ENCODE data around the gene TSC22D3. TPM values are rescaled to one million over a fixed set of nuclear protein-coding genes. Genes with fewer than 3 reads are reported as not detected.

TSC22D3 gene
- polyA plus RNA-seq, 1 donor, result 75.5 TPM

DNA sequence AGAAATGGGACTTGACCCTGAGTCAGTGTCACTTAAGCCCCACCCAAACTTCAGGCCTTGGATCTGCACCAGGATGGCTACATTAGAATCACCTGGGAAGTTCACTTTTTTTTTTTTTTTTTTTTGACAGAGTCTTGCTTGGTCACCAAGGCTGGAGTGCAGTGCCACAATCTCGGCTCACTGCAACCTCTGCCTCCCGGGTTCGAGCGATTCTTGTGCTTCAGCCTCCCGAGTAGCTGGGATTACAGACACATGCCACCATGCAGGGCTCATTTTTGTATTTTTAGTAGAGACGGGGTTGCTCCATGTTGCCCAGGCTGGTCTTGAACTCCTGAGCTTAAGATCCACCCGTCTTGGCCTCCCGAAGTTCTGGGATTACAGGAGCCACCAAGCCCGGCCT is 4.9 kb upstream of the TSC22D3 start:
- H3K4me1 ChIP-seq (ENCODE audit: control insufficient read depth, insufficient read depth, low read length), result peaks cover 5% of the 10 kb centered on the region
- no peak overlapping the region for H3K27ac ChIP-seq (ENCODE audit: low read length)
- H3K36me3 ChIP-seq (ENCODE audit: control insufficient read depth, insufficient read depth, low read length), result no peaks in the 10 kb centered on the region
- H3K9me3 ChIP-seq (ENCODE audit: control insufficient read depth, low read depth, low read length), result no peaks in the 10 kb centered on the region
- no peaks in the 10 kb centered on the region for H3K27me3 ChIP-seq (ENCODE audit: control insufficient read depth, insufficient read depth, low read length)
- WGBS (ENCODE audit: insufficient coverage, low lambda C conversion rate), result no CpG with 5 or more reads among the region's 9 CpGs
- no peak overlapping the region for H3K4me3 ChIP-seq (ENCODE audit: low read length)
- no peak for DNase-seq

- Histone ChIP-seq H3K27me3 (ENCODE audit: control insufficient read depth, insufficient read depth, low read length) (no peaks in the 10 kb centered on the region), H3K36me3 (ENCODE audit: control insufficient read depth, insufficient read depth, low read length) (no peaks in the 10 kb centered on the region), H3K27ac (ENCODE audit: low read length) (no peak within 1 kb of the TSS), H3K4me3 (ENCODE audit: low read length) (peak within 1 kb of the TSS; percentile 59), H3K9me3 (ENCODE audit: control insufficient read depth, low read depth, low read length) (no peaks in the 10 kb centered on the region), H3K4me1 (ENCODE audit: control insufficient read depth, insufficient read depth, low read length) (peaks cover 8% of the 10 kb centered on the region)
- no CpG with 5 or more reads among the region's 6 CpGs for WGBS (ENCODE audit: insufficient coverage, low lambda C conversion rate)
- DNase-seq, result no peak
Measured at GRCh38 chrX:107777536-107777832, 1.9 kb upstream of the TSC22D3 start, which contains the start of gene NCBP2L. Gene NCBP2L, plus strand, starts transcription at chrX:107777733. Its CDS starts 16,488 bp downstream, at chrX:107794221.

DNA sequence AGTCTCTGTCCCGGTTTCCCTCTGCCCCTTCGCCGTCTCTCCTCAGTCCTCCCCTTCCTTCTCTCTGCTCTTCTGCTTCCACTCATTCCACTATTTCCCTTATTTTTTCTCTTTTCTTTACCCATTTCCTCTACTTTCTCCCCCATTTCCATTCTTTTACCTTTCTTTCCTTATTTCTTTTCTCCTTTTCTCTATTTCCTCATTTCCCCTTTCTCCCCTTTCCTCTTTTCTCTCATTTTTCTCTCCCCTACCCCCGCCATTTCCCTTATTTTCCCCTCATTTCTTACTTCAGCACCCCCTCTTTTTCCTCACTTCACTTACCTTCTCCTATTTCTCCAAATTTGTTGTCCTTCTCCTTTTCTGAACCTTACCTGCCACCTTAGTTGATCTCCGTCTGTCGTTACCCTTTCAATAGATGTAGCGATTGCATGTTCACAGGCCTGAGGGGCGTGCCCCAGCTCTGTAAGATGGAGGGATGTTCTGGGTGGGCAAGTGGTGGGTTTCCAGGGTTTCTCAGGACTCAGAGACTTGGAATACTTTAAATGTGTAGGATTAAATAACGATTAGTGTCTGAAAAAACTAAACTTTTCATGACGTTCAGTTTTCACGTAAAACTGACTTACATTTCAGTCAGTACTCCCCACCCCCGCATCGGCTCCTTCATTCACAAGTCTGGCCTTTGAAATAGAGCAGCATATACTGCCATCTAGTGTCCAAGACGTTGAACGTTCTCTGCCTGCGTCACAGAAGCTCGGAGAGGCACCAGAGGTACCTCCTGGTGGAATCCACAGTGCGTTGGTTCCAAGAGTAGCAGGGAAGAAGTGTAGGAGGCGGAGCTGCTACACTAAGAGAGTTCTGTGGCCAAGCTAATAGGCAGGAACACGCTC is 1.3 kb upstream of the TSC22D3 start:
- no peaks in the 10 kb centered on the region for H3K36me3 ChIP-seq (ENCODE audit: control insufficient read depth, insufficient read depth, low read length)
- peak; percentile 77 to 81 for DNase-seq
- H3K4me1 ChIP-seq (ENCODE audit: control insufficient read depth, insufficient read depth, low read length), result peaks cover 8% of the 10 kb centered on the region
- no peak overlapping the region for H3K27ac ChIP-seq (ENCODE audit: low read length)
- peak overlapping the region; percentile 59 for H3K4me3 ChIP-seq (ENCODE audit: low read length)
- 37% methylated on average over 2 of the region's 20 CpGs for WGBS (ENCODE audit: insufficient coverage, low lambda C conversion rate)
- H3K27me3 ChIP-seq (ENCODE audit: control insufficient read depth, insufficient read depth, low read length), result no peaks in the 10 kb centered on the region
- H3K9me3 ChIP-seq (ENCODE audit: control insufficient read depth, low read depth, low read length), result no peaks in the 10 kb centered on the region

- H3K27ac ChIP-seq (ENCODE audit: low read length), result no peak overlapping the region
- H3K4me1 ChIP-seq (ENCODE audit: control insufficient read depth, insufficient read depth, low read length), result peaks cover 8% of the 10 kb centered on the region
- peak overlapping the region; percentile 59 for H3K4me3 ChIP-seq (ENCODE audit: low read length)
- WGBS (ENCODE audit: insufficient coverage, low lambda C conversion rate), result no CpG with 5 or more reads among the region's 40 CpGs
- H3K9me3 ChIP-seq (ENCODE audit: control insufficient read depth, low read depth, low read length), result no peaks in the 10 kb centered on the region
- no peaks in the 10 kb centered on the region for H3K27me3 ChIP-seq (ENCODE audit: control insufficient read depth, insufficient read depth, low read length)
- peak in 1 of 2 donors; percentile 10 for DNase-seq
- H3K36me3 ChIP-seq (ENCODE audit: control insufficient read depth, insufficient read depth, low read length), result no peaks in the 10 kb centered on the region
Measured at GRCh38 chrX:107775000-107775733, 420 bp downstream of the TSC22D3 start.

GRCh38 chrX:107773906-107774435 is 1.6 kb downstream of the TSC22D3 start:
- no CpG with 5 or more reads among the region's 9 CpGs for WGBS (ENCODE audit: insufficient coverage, low lambda C conversion rate)
- Histone ChIP-seq H3K4me3 (ENCODE audit: low read length) (no peak overlapping the region), H3K36me3 (ENCODE audit: control insufficient read depth, insufficient read depth, low read length) (no peaks in the 10 kb centered on the region), H3K27ac (ENCODE audit: low read length) (no peak overlapping the region), H3K4me1 (ENCODE audit: control insufficient read depth, insufficient read depth, low read length) (peaks cover 8% of the 10 kb centered on the region), H3K27me3 (ENCODE audit: control insufficient read depth, insufficient read depth, low read length) (no peaks in the 10 kb centered on the region), H3K9me3 (ENCODE audit: control insufficient read depth, low read depth, low read length) (no peaks in the 10 kb centered on the region)
- DNase-seq, result peak in 1 of 2 donors; percentile 2

- no peak for DNase-seq
- Histone ChIP-seq H3K9me3 (ENCODE audit: control insufficient read depth, low read depth, low read length) (no peaks in the 10 kb centered on the region), H3K27ac (ENCODE audit: low read length) (no peak overlapping the region), H3K4me1 (ENCODE audit: control insufficient read depth, insufficient read depth, low read length) (peaks cover 8% of the 10 kb centered on the region), H3K4me3 (ENCODE audit: low read length) (no peak overlapping the region), H3K27me3 (ENCODE audit: control insufficient read depth, insufficient read depth, low read length) (no peaks in the 10 kb centered on the region), H3K36me3 (ENCODE audit: control insufficient read depth, insufficient read depth, low read length) (no peaks in the 10 kb centered on the region)
- WGBS (ENCODE audit: insufficient coverage, low lambda C conversion rate), result no CpG with 5 or more reads among the region's 8 CpGs
Measured at GRCh38 chrX:107773206-107773605, 2.4 kb downstream of the TSC22D3 start.

DNA sequence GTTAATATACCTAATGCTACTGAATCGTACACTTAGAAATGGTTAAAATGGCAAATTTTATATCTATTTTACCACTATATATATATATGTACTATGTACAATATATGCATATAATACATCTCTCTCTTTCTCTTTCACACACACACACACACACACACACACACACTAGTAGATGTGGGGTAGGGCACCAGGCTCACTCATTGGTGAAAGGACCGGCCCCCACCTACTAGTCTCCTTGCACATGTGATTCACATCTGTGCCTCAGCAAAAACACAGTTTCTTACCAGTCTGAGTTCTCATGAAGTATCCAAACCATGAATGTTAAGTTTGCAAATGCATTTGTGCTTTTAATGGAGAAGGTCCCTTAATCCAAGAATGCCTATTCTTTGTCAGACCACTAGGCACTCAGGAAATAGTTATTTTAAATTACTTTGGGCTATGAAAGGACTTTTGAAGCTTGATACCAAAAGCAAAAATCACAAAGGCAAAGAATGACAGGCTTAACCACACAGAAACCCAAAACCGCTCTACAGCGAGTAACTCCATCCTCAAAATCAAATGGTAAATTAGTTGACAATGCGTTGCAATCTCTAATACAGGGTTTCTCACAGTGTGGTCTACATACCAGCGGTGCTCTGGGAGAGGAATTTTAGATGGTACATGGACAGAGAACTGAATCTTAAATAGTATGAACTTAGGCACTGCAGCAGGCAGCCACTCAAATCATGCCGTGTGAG is 5.8 kb downstream of the TSC22D3 start:
- no peaks in the 10 kb centered on the region for H3K36me3 ChIP-seq (ENCODE audit: control insufficient read depth, insufficient read depth, low read length)
- H3K27ac ChIP-seq (ENCODE audit: low read length), result no peak overlapping the region
- DNase-seq, result no peak
- no peaks in the 10 kb centered on the region for H3K27me3 ChIP-seq (ENCODE audit: control insufficient read depth, insufficient read depth, low read length)
- no peaks in the 10 kb centered on the region for H3K4me1 ChIP-seq (ENCODE audit: control insufficient read depth, insufficient read depth, low read length)
- no peak overlapping the region for H3K4me3 ChIP-seq (ENCODE audit: low read length)
- H3K9me3 ChIP-seq (ENCODE audit: control insufficient read depth, low read depth, low read length), result no peaks in the 10 kb centered on the region
- WGBS (ENCODE audit: insufficient coverage, low lambda C conversion rate), result no CpG with 5 or more reads among the region's 7 CpGs

GRCh38 chrX:107768051-107768450 is 7.5 kb downstream of the TSC22D3 start:
- WGBS (ENCODE audit: insufficient coverage, low lambda C conversion rate), result no CpG with 5 or more reads among the region's 3 CpGs
- DNase-seq, result no peak
- H3K4me1 ChIP-seq (ENCODE audit: control insufficient read depth, insufficient read depth, low read length), result no peaks in the 10 kb centered on the region
- H3K27me3 ChIP-seq (ENCODE audit: control insufficient read depth, insufficient read depth, low read length), result no peaks in the 10 kb centered on the region
- H3K9me3 ChIP-seq (ENCODE audit: control insufficient read depth, low read depth, low read length), result no peaks in the 10 kb centered on the region
- no peaks in the 10 kb centered on the region for H3K36me3 ChIP-seq (ENCODE audit: control insufficient read depth, insufficient read depth, low read length)
- H3K27ac ChIP-seq (ENCODE audit: low read length), result no peak overlapping the region
- H3K4me3 ChIP-seq (ENCODE audit: low read length), result no peak overlapping the region

GRCh38 chrX:107766470-107767150 is 9.0 kb downstream of the TSC22D3 start:
- Histone ChIP-seq H3K27me3 (ENCODE audit: control insufficient read depth, insufficient read depth, low read length) (no peaks in the 10 kb centered on the region), H3K36me3 (ENCODE audit: control insufficient read depth, insufficient read depth, low read length) (no peaks in the 10 kb centered on the region), H3K4me3 (ENCODE audit: low read length) (no peak overlapping the region), H3K27ac (ENCODE audit: low read length) (no peak overlapping the region), H3K4me1 (ENCODE audit: control insufficient read depth, insufficient read depth, low read length) (no peaks in the 10 kb centered on the region), H3K9me3 (ENCODE audit: control insufficient read depth, low read depth, low read length) (no peaks in the 10 kb centered on the region)
- no peak for DNase-seq
- no CpG with 5 or more reads among the region's 8 CpGs for WGBS (ENCODE audit: insufficient coverage, low lambda C conversion rate)
